Mesodermal cell (in vitro differentiated cells): ENCODE data around the gene ADAMTSL5.
A peak's percentile ranks its signal among the peaks of the same experiment; 100 is the strongest.
"Not testable (repeated sequence)": the region's sequence is repeated elsewhere in the genome, so short reads cannot be mapped to it uniquely, and the experiment has no call there.

Source experiments
- H3K27ac ChIP-seq: 2 replicates; pipeline ENCODE4 v1.7.0; 2013; ENCODE audit warnings: mild to moderate bottlenecking, low read depth, low read length, moderate library complexity; ENCODE audit not compliant: severe bottlenecking
- H3K36me3 ChIP-seq: 2 replicates; pipeline ENCODE4 v1.7.1; 2013; ENCODE audit warnings: mild to moderate bottlenecking, low read length, moderate library complexity; ENCODE audit not compliant: control insufficient read depth, insufficient read depth
- H3K4me1 ChIP-seq: one replicate; pipeline ENCODE4 v1.7.1; 2013; ENCODE audit warnings: mild to moderate bottlenecking, low read length; ENCODE audit not compliant: insufficient read depth, control insufficient read depth, poor library complexity, severe bottlenecking
- H3K4me3 ChIP-seq: 2 replicates; pipeline ENCODE4 v1.7.0; 2013; ENCODE audit warnings: low read length, control low read depth, mild to moderate bottlenecking; ENCODE audit not compliant: insufficient read depth, poor library complexity, severe bottlenecking; ENCODE audit errors: extremely low read depth
- H3K9me3 ChIP-seq: 2 replicates; pipeline ENCODE4 v1.7.1; 2013; ENCODE audit warnings: mild to moderate bottlenecking, low read length, moderate library complexity; ENCODE audit not compliant: control insufficient read depth
- whole genome bisulfite sequencing, 2 experiments: methylation state at CpG; one replicate each; pipeline ENCODE4 v1.1.5; 2013; ENCODE audit warnings: missing lambda C conversion rate in 2 of 2; ENCODE audit not compliant: insufficient coverage in 2 of 2; 5-methylcytosine and 5-hydroxymethylcytosine counted together

Gene ADAMTSL5

DNA sequence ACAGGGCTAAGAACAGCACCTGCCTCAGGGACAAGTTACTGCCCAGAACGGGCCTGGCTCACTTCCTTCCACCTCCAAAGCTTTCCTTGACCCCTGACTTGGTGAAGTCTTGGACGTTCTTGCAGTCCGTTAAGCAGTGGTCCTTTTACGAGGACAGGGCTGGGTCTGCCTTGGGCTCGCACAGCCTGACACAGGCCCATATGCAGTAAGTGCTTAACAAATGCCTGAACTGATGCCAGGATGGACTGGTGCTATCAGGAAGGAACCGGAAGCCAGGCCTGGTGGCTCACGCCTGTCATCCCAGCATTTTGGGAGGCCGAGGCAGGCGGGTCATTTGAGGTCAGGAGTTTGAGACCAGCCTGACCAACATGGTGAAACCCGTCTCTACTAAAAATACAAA is 9.2 kb upstream of the ADAMTSL5 start:
- WGBS, 2 experiments: 78 to 82% methylated on average over 8 to 9 of the region's 10 CpGs
- Histone ChIP-seq H3K4me3 (no peak overlapping the region), H3K9me3 (no peaks in the 10 kb centered on the region), H3K36me3 (no peaks in the 10 kb centered on the region), H3K4me1 (no peaks in the 10 kb centered on the region), H3K27ac (no peak overlapping the region)

DNA sequence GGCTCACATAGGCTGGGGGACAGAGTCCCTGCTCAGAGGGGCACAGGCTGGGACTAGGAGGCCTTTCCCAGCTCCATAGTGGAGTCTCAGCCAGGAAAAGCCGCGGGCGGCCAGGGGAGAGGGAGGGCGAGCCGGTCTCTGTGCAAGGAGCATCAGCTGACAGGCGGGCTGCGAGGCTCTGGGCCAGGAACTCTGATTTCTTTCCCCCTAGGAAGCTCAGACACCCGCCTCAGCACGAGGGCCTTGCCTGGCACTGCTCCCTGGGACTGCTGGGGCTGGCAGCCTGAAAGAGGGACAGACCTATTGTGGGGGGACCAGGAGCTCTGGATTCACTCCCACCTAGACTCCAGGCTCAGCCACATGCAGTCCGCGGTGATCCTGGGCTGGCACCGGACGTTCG is 8.8 kb upstream of the ADAMTSL5 start:
- Histone ChIP-seq H3K9me3 (no peaks in the 10 kb centered on the region), H3K4me3 (no peak overlapping the region), H3K27ac (no peak overlapping the region), H3K36me3 (no peaks in the 10 kb centered on the region), H3K4me1 (no peaks in the 10 kb centered on the region)
- WGBS, 2 experiments: 73 to 77% methylated on average over 11 to 13 of the region's 14 CpGs

DNA sequence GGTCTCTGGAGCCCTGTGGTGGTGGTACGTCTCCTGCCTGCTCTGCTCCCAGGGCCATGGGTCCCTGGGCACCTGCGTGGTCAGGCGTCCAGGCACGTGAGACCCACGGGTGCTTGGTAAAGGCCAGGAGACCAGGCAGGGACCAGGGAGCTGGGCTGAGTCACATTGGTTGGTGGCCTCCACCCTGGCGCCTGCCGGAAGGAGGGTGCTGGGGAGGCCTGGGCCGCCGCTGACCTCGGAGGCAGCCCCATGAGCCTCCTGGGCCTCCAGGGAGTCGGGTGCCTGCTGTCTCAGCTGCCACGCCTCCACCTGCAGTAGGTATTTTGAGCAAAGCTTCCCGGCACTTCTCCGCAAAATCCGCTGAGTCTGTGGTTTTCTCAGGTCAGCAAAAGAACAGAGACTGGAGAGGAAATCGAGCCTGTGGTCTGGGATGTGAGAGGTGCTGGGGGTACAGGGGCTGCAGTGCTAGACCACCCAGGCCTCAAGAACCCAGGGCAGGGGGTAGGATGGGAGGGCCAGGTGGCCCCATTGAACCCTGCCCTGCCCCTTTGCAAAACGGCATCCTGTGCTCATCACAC is 7.5 kb upstream of the ADAMTSL5 start:
- Histone ChIP-seq H3K4me1 (no peaks in the 10 kb centered on the region), H3K4me3 (no peak overlapping the region), H3K27ac (no peak overlapping the region), H3K36me3 (no peaks in the 10 kb centered on the region), H3K9me3 (no peaks in the 10 kb centered on the region)
- WGBS, 2 experiments: 74 to 75% methylated on average over 16 of the region's 17 CpGs

DNA sequence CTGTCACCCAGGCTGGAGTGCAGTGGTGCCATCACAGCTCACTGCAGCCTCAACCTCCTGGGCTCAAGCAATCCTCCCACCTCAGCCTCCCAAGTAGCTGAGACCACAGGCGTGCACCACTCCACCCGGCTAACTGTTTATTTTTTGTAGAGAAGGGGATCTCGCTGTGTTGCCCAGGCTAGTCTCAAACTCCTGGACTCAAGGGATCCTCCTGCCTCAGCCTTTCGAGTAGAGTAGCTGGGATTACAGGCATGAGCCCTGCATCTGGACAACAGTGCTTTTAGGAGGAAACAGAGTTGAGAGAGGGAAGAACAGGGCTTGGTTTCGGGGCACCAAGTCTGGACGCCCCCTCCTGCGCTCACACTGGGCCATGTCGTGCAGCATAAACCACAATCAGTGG is 7.0 kb upstream of the ADAMTSL5 start:
- not testable (repeated sequence) for H3K4me1 ChIP-seq, H3K36me3 ChIP-seq, H3K9me3 ChIP-seq, H3K4me3 ChIP-seq, H3K27ac ChIP-seq
- 75 to 87% methylated on average over 6 to 7 of the region's 8 CpGs for WGBS, 2 experiments

DNA sequence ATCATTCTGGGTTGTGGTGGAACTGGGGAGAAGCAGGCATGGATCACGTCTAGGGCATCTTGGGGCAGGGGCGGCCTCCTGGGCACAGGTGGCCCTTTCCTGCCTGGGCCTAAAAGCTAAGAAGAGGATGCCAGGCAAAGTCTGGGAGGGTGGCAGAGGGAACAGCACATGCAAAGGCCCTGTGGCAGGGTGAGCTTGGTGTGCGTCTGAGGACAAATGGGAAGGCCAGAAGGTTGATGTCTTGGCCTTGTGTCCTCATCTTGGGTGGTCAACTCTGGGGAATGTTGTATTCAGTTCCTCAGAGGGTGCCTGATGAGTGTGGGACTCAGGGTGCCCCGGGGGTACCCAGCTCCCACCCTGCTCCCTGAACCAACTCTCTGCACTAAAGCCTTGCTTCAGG is 5.7 kb upstream of the ADAMTSL5 start:
- no peak overlapping the region for H3K27ac ChIP-seq
- H3K4me1 ChIP-seq: no peaks in the 10 kb centered on the region
- 82 to 86% methylated on average over 3 to 4 of the region's 4 CpGs for WGBS, 2 experiments
- no peak overlapping the region for H3K4me3 ChIP-seq
- H3K36me3 ChIP-seq: no peaks in the 10 kb centered on the region
- H3K9me3 ChIP-seq: no peaks in the 10 kb centered on the region

DNA sequence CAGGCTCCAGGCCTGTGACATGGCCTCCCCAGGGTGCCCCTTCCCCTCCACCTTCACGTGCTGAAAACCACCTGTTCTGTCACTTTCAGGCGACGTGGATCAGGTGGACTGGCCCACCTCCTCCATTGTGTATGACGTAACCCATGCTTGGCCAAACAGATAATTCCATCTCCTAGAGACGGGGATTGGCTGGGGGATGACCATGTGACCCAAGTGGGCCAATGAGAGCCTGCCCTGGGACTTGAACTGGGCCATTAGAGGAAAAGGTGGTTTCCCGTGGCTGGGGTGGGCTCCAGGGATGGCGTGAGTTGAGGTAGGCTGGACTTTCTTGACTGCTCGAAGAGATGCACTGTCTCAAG is 3.6 kb upstream of the ADAMTSL5 start:
- H3K36me3 ChIP-seq: no peaks in the 10 kb centered on the region
- 75 to 76% methylated on average over 5 to 8 of the region's 8 CpGs for WGBS, 2 experiments
- H3K4me1 ChIP-seq: no peaks in the 10 kb centered on the region
- H3K27ac ChIP-seq: no peak overlapping the region
- H3K4me3 ChIP-seq: no peak overlapping the region
- H3K9me3 ChIP-seq: no peaks in the 10 kb centered on the region

DNA sequence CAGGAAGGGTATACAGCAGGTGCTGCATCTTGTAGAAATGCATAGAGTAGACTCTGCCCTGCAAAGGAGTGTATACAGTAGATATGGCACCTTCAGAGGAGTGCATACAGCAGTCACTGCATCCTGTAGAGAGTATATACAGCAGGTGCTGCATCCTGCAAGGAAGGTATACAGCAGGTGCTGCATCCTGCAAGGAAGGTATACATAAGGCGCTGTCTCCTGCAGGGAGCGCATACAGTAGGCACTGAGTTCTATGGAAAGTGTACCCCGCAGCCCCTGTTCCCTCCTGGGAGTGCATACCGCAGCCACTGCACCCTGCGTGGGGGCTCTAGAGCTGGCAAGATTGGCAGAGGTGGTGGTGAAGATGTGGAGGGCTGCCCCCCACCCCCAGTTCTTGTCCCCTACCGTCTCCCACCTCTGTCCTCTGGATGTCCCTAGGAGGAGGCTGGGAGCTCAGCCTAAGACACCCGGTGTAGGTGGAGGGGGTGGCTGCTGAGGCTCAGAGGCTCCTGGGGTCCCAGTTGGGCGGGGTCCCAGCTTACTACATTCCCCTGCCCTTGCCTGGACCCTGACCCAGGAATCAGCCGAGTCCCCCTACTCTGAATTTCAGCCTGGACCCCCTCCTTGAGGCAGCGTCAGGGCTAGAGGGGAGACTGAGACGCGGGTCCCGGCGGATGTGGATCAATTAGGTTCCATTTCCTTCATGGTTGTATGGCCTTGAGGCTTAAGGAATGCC is 2.3 kb upstream of the ADAMTSL5 start:
- H3K4me3 ChIP-seq: no peak overlapping the region
- H3K4me1 ChIP-seq: peaks cover 7% of the 10 kb centered on the region
- H3K27ac ChIP-seq: no peak overlapping the region
- no peaks in the 10 kb centered on the region for H3K9me3 ChIP-seq
- 67 to 88% methylated on average over 5 to 8 of the region's 14 CpGs for WGBS, 2 experiments
- H3K36me3 ChIP-seq: no peaks in the 10 kb centered on the region

DNA sequence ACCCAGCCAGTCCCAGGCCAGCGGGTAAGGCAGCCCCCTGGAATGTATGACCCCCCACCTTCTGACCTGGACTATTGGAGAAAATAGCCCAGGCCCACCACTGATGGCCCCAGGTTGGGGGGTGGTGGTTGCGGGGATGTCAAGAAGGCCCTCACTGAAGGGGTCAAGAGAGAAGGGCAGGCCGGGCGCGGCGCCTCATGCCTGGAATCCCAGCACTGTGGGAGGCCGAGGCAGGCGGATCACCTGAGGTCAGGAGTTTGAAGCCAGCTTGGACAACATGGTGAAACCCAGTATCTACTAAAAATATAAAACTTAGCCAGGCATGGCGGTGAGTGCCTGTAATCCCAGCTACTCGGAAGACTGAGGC is 1.5 kb upstream of the ADAMTSL5 start:
- H3K27ac ChIP-seq: no peak overlapping the region
- peaks cover 8% of the 10 kb centered on the region for H3K4me1 ChIP-seq
- H3K9me3 ChIP-seq: no peaks in the 10 kb centered on the region
- no peak overlapping the region for H3K4me3 ChIP-seq
- 64 to 75% methylated on average over 9 of the region's 10 CpGs for WGBS, 2 experiments
- no peaks in the 10 kb centered on the region for H3K36me3 ChIP-seq

DNA sequence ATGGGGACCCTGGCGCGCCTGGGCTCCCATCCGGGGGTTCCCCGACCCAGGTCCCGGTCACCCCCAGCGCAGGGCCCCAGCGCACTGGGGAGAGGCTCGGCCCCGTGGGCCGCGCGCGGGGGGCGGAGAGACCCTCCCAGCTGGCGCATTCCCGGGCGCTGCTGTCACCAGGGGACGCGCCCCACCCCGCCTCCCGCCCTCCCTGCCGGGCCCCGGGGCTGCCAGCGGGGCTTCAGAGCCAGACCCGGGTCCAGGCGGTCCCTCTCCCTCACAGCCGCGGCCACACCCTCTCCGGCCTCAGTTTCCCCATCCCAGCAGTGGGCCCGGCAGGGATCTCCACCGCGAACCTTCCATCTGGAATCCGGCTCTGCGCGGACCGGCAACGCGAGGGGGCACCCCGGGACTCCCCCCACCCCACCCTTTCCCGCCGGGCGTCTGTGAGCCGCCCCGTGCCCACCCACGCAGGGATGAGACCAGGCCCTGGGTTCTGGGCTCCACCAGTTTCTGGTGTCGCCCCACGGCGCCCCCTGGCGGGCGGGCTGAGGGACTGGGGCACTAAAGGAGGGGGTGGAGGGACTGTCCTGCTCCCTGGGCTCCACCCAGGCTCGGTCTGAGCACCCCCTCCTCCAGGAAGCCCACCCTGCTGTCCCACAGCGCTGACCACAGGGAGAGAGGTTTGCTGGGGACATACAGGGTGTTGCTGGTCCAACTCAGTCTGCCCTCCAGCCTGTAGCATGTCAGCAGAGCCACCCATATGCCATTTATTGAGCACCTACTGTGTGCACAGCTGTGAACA is 878 bp upstream of the ADAMTSL5 start:
- H3K36me3 ChIP-seq: no peaks in the 10 kb centered on the region
- H3K9me3 ChIP-seq: no peaks in the 10 kb centered on the region
- H3K27ac ChIP-seq: no peak overlapping the region
- WGBS, 2 experiments: 13 to 17% methylated on average over 30 to 44 of the region's 52 CpGs
- peaks cover 8% of the 10 kb centered on the region for H3K4me1 ChIP-seq
- peak overlapping the region; percentile 42 for H3K4me3 ChIP-seq

DNA sequence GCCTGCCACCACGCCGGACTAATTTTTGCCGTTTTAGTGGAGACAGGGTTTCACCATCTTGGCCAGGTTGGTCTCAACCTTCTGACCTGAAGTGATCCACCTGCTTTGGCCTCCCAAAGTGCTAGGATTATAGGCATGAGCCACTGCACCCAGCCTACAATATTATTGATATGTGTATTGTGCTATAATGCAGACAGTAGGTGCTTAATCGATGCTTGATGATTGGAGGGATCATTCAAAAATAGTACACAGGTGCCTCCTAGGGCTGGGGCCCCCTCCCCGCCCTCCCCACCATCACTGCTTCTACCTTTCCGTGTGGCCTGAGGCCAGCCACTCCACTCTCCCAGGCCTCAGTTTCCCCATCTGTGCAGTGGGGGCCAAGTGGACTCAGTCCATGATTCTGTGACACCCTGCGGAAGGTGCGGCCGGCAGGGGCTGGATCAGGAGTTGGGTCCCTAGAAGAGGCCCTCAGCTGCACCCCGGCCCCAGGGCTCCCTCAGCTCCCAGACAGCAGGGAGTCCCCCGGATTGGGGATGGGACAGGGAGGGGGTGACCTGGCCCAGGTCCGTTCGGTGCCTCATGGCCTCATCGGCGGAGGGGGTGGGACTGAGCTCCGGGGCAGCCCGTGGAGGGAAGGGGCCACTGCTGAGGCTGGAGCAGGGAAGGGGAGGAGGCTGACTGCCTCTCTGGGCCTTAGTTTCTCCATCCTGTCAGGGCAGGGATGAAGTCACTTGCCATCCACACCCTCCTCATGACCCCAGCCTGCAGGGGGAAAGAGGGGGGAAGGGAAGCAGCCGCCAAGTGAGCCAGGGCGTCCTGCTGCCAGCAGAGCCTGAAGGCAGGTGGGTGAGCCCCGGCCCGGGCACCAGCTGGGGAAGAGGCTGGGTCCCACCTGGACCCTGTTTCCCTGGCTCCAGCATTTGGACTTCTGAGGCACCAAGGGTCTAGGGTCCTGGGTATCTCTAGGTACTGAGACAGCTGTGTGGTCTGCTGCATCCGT is 1.2 kb downstream of the ADAMTSL5 start:
- Histone ChIP-seq H3K9me3 (no peaks in the 10 kb centered on the region), H3K27ac (no peak overlapping the region), H3K4me3 (no peak overlapping the region), H3K4me1 (peaks cover 8% of the 10 kb centered on the region), H3K36me3 (no peaks in the 10 kb centered on the region)
- WGBS, 2 experiments: 70 to 79% methylated on average over 13 to 19 of the region's 22 CpGs
